Globus pallidus (tissue), 1 donor: ENCODE data around the gene RIC3.

ENCODE experiments used
- DNase-seq: peaks from one replicate; pipeline ENCODE4 v3.0.0-alpha.2; 2015; ENCODE audit warnings: low spot score

RIC3 gene

DNA sequence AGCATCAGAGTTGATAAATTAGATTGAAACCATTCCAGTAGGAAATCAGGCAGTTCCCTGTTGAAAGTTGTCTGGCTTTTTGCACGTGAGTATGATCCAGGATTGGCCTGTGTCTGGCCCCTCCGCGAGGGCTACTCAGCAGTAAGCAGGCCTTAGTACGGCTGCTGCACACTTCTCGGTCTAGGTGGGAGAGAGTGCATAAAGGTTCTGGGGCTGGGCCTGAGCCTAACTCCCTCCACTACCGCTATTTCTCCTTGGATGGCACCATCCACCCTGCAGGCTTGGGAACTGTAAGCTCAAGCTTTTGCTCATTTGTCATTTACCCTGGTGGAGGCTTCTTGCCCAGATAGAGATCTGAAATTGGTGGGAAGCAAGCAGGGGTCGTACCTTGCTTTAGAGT, 65.9 kb downstream of the RIC3 start:
- no peak for DNase-seq

DNA sequence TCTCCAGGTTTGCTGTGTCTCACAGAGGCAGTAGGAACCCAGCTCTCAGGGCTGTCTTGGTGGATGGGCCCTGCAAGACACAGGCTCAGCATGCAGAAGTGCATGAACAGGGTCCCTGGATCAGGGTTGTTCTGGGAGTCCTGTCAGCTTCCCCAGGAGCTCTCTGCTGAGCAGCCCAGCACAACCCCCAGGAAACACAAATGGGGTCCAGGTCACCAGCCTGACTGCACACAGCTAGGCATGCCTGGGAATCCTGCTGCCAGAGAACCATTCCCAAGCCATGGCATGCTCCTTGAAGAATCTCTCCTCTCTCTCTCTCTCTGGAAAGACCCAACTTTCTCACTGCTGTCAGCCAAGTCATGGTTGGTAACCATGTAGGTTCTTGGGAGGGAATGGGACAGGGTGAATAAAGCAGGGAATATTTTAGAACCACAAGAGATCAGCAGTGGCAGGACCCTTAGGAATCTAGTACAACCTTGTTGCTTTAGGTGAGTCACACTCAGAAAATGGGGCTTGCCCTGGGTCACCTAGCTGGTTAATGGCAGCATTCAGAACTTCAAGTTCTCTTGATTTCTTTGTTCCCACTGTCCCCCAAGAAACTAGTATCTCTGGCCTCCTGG, 66.4 kb downstream of the RIC3 start:
- DNase-seq: no peak

DNA sequence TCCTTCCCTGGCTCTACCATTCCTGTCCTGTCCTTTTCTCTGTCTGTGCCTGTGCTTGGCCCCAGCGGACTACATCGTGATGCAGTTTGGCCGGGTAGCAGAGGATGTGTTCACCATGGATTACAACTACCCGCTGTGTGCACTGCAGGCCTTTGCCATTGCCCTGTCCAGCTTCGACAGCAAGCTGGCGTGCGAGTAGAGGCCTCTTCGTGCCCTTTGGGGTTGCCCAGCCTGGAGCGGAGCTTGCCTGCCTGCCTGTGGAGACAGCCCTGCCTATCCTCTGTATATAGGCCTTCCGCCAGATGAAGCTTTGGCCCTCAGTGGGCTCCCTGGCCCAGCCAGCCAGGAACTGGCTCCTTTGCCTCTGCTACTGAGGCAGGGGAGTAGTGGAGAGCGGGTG, 67.4 kb downstream of the RIC3 start:
- DNase-seq: no peak

DNA sequence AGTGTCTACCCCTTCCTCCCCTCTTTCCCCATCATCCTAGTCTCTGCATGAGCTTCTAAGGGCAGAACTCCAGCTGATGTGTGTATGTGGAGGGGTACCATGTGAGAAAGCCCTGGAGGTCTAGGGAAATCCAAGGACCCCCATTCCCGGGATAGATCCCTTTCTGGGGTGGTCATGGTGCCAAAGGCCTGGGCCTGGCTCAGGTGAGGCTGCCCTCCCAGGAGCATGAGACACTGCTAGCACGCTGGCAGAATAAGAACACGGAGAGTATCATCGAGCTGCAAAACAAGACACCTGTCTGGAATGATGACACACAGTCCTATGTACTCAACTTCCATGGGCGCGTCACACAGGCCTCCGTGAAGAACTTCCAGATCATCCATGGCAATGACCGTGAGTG, 68.2 kb downstream of the RIC3 start:
- no peak for DNase-seq

GRCh38 chr11:8100158-8100557, 68.7 kb downstream of the RIC3 start:
- no peak for DNase-seq

DNA sequence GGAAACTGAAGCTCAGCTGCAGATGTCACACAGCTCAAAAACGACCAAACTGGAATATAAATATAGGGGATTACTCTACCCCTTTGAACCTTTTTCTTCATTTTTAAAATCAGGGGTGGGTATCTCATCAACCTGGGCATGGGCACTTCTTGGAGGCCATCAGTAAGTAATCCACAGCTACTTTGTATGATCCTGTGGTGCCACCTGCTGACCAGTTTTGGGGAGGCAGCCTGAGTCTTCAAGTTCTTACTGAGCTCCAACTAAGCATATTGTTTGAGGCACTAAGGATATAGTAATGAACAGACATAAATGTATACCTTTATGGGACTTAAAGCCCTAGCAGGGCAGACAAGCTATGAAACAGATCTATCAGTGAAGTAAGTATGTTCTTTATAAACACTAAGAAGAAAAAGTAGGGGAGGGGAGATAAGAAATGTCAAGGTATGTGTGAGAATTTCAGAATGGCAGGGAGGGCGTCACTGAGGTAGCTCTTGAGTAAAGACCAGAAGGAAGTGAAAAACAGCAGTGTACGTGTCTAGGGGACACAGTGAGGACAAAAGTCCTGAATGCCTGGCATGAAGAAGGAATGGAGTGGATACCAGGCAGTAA, 69.4 kb downstream of the RIC3 start:
- DNase-seq: peak; percentile 76

DNA sequence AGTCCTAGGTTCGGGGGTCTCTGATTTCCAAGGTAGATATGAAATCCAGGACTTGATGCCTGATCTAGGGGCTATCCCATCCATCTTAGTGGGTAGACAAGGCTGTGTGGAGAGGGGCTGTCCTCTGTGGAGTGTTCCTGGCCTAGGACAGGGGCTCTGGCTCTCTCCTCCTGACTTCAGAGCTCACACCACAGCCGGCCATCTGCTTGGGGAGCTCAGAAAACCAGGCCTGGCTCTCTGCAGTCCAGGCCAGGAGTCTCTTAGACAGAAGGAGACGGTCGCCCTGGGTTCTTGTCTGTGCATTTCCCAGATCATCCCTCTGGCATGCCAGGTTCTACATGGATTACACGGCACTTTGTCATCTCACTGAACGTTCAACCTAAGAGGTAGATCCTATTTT, 69.9 kb downstream of the RIC3 start:
- no peak for DNase-seq

DNA sequence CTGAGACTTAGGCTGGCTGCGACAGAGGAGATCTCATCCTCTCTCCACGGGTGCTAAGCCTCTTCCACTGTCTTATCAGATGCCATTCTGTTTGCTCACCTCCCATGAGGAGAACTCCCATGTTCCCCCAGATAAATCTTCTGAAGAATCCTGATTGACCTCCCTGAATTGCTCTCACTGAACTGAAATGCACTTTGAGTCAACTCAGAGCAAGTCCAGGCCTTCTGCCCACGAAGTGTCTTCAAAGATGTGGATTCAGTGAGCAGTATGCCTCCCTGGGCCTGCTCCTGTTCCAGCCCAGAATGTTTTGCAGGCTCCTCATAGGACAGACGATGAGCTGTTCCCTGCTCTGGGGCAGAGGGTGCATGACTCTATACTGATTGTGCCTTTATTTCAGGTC, 70.5 kb downstream of the RIC3 start:
- DNase-seq: no peak

DNA sequence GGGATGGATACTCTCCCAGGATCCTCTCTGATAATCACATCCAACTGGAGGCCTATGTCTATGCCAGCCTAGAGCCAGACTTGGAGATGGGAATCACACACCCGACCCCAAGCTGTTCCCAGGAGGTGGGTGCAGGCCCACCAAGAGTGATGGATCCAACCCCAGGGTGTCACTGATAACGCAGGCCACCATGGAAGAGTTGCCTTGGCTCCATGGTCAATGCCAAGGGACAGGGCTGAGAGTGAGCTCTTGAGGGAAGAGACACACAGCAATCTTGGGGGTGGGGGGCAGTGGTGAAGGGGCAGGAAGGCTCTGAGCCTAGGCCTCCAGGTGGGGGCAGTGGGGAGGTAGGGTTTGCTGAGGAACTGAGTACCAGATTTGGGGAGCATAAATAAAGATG, 70.9 kb downstream of the RIC3 start:
- DNase-seq: no peak

DNA sequence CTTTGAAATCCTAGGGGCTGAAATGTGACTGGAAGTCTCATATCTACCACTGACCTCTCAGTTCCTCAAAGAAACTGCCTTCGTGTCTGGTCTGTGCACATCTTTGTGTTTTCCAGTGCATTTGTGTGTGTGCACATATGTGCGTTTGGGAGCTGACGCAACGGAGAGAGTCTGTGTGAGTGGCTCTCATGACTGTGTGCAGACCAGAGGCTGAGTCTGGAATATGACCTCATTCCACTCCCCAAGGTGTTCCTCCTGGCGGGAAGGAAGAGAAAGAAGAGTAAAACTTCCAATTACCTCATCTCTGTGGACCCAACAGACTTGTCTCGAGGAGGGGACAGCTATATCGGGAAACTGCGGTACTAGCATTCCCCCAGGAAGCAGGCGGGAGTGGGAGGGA, 71.4 kb downstream of the RIC3 start:
- DNase-seq: no peak

GRCh38 chr11:8097062-8097461, 71.8 kb downstream of the RIC3 start:
- no peak for DNase-seq

DNA sequence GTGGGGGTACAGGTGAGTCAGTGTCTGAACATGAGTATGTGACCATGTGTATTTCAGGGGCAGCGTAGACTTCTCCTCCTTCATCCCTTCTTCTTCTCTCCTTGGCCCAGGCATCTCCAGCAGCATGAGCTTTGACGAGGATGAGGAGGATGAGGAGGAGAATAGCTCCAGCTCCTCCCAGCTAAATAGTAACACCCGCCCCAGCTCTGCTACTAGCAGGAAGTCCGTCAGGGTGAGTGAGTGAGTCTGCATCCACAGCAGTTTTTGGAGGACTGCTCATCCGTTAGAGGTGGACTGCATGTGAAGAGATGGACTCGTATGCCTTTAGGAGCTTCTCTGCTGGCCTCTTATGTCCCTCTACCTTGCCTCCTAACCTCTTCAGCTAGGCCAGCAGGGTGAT, 72.2 kb downstream of the RIC3 start:
- no peak for DNase-seq

DNA sequence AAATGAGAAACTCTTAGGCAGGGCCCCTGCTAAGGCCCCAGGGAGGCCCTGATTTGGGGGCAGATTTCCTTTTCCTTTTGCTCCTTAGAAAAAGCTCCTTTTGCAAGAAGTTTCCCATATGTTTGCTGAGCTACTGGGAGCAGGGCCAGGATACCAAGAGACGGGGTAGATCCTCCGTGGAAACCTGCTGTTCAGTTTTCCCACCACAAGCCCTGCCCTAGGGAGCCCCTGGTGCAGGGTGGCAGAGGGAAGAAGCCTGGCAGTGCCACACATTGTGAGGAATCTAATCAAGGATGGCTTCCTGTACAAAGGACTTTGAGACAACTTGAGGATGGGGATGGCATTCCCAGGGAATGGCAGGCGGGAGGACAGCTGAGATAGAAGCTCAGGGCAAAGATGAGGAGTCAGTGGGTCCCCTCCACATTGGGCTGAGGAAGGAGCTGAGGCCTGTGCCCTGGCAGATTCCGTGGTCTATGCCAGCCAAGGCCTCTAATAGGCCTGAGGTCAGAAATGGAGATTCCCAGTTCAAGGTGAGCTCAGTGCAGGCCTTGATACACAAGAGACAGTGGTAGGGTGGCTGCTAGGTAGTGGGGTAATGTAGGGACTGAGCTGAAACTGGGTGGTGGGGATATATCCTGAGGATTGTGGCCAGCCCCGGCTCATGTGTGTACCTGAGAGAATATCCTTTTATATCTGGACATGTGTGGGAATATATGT, 72.9 kb downstream of the RIC3 start:
- no peak for DNase-seq

DNA sequence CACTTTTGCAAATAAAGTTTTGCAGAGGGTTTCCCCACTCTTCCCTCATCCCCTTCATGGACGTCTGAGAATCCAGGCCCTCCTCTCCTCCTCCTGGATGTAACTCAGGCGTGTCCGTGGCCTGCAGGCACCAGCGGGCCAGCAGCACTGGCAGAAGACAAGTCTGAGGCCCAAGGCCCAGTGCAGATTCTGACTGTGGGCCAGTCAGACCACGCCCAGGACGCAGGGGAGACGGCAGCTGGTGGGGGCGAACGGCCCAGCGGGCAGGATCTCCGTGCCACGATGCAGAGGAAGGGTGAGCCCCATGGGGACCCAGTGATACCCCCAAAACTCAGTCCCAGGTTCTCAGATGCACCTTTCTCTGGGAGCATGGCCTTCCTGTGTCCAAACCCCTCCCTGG, 73.5 kb downstream of the RIC3 start:
- no peak for DNase-seq

DNA sequence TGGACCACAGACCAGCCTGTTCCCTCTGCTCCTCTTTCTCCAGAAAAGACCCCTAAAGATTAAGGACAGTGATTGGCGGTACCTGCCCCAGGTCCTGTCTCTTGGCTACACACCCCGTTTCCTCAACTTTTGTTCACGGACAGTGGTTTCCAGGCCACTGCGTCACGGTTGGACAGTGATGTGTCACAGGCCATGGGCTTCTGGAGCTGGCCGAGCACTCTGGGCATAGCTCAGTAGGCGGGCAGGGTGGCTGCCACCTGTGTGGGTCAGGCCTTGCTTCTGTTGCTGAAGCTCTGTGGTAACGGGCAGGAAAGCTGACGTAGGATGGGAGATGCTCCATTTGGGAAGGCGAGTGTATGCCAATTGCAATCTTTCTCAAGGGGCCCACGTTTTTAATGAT, 74.2 kb downstream of the RIC3 start:
- DNase-seq: no peak

- no peak for DNase-seq
These were observed 74.8 kb downstream of the RIC3 start for GRCh38 chr11:8093931-8094575.

GRCh38 chr11:8092587-8093424, 76.0 kb downstream of the RIC3 start:
- DNase-seq: peak; percentile 46

GRCh38 chr11:8091721-8092120, 77.1 kb downstream of the RIC3 start:
- no peak for DNase-seq

DNA sequence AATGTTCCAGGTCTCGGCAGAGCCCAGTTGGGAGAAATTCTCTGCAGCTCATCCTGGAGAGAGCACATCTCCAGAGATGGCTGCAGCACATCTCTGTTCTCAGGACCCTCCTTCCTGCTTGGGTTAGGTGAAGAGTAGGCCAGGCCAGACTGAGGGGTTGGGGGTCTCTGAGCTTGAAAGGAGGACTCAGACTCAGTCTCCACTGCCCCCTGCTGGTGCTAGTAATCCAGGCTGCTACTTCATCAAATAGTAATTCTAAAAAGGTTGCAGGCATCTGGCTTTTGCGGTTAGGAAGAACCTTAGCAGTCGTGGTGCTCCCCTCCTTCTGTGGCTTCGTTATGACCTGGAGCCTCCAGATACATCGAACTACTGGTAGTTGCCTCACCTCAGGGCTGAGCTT, 78.1 kb downstream of the RIC3 start:
- no peak for DNase-seq

DNA sequence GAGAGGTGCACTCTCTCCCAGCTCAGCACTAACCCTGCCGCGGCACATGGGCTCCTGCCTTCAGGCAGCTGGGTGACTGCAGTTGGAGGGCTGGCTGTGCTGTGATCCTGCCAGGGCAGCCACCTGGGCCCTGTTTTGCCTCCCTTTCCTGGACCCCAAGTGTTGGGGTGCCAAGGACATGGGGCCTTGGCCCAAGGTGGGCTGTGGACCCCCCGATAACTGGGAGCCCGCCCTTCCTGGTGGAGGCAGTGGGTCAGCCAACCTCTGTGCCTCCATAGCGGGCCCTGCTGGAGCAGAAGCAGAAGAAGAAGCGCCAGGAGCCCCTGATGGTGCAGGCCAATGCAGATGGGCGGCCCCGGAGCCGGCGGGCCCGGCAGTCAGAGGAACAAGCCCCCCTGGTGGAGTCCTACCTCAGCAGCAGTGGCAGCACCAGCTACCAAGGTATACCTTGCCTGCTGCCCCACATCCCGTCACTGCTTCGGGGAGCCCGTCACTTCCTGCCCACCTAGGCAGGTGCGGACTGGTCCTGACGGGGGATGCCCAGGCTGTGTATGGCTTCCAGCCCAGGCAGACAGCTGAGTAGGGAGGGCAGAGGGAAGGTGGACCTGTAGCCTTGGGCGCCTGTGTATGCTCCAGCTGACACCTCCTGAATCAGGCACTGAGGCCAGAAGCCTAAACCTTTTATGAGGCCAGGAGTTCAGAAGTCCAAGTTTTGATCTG, 78.9 kb downstream of the RIC3 start:
- DNase-seq: no peak

DNA sequence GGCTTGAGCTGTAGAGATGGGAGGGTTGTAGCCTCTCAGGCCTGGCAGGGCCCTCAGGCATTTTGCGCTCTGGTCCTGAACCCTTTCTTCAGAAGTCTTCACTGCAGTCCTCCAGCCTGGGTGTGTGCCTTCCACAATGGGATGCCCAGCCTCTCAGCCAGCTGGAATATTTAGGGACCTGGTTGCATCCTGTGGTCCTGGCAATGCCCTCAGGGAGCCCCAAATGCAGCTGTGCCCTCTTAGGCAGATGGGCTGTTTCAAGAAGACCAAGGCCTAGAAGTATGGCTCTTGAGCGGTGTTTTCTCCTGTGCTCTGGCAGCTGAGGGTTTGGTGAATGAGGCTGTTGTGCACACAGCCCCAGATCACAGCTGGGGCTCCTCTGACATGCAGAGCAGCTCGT, 81.1 kb downstream of the RIC3 start:
- no peak for DNase-seq

DNA sequence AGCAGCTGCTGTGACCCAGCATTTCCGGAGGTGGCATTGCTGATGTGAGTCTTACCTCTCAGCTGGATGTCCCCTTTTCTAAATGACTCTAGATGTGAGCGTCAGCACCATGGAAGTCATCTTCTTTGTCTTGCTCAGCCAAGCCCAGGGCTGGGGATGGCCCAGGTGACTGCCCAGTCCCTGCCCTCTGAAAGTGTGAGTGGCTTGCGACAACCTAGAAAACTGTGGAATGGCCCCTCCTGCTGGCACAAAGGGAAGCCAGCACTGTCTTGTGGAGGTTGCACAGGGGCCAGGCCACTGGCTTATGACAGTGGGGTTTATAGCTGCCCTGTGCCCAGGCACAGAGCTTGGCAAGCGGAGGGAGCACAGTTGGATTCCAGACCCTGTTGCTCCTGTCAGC, 81.6 kb downstream of the RIC3 start:
- DNase-seq: no peak
